Activated naive CD4-positive, alpha-beta T cell treated with Interleukin-2 at 50 U/mL for 16 hours (primary cell): ENCODE data around the gene ATP2A2.
"Not testable (repeated sequence)": the region's sequence is repeated elsewhere in the genome, so short reads cannot be mapped to it uniquely, and the experiment has no call there.

ENCODE experiments used
- DNase-seq: peaks from one replicate; pipeline ENCODE4 v3.0.0-alpha.2; 2020

Gene ATP2A2

GRCh38 chr12:110370732-110371231, 89.7 kb downstream of the ATP2A2 start:
- DNase-seq, result no peak

GRCh38 chr12:110371408-110372055, 90.5 kb downstream of the ATP2A2 start:
- DNase-seq, result no peak

- DNase-seq, result no peak
Observed at GRCh38 chr12:110372056-110372425, 91.0 kb downstream of the ATP2A2 start.

DNA sequence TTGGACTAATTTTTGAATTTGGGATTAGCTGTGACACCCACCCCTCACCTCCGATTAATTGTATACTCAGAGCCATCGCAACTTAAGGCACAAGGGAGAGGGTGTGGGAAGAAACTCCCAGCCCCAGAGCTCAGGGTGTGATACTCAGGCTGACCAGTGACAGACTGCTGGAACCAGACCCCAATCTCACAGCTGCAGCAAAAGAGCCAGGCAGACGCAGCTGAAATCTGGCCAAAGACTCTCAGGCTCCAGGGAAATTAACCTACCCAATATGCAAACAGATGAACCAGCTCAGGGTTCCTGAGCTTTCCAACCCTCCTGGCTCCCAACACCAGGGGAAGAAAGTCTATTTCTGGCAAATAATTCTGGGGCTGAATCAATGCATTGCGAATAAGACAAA, 92.0 kb downstream of the ATP2A2 start:
- DNase-seq, result no peak

DNA sequence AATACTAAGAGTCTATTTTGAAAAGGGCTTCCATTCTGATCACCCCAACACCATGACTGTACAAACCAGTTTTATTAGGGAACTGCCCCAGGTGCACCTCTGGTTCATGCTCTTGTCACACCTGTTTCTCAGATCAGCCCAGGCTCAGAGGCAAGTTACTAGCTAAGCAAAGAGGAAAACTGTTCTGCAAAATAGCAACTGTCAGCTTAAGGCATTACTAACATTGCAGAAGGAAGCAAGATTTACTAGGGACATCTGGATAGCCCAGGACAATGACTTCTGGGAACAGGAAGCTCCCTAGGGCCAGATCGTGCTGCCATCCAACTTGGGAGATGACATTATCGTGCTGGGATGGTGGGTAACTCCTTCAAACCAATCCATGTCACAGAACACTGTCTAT, 92.4 kb downstream of the ATP2A2 start:
- DNase-seq, result no peak

- no peak for DNase-seq
Observed at GRCh38 chr12:110373962-110374611, 93.0 kb downstream of the ATP2A2 start.

GRCh38 chr12:110378131-110378790, 97.2 kb downstream of the ATP2A2 start:
- not testable (repeated sequence) for DNase-seq

DNA sequence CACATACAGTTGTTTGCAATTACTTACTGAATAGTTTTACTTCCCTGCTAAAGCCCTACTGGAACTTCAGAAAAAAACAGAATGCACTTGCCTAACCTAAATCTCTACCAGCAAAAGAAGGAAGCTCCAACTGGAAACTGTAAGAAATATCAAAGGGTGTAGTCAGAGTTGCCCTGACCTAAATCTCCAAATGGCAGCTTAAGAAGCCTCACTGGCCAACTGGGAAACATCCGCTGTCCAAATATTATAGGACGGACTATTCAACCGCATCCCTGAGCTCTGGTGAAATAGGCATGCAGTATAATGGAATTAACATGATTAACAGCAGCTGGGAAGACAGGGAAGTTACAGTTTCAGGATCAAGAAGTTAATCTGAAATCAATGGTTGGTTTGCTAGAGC, 98.2 kb downstream of the ATP2A2 start:
- no peak for DNase-seq

DNA sequence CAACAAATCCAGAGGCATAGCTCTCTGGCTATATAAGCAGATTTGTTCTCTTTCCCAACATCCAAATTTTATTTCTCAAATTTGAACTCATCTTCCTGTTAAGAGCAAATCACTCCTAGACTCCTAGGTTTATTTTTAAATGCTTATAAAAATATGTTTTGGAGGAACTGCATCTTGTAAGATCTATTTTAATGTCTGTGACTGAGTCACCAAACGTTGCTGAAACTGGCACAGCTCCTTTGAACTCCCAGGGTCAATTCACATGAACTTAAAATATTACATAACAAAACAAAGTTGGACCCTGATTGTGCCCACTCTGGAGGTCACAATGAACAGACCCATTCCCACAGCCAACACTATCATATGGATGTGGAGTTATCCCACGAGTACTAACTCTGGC, 98.6 kb downstream of the ATP2A2 start:
- no peak for DNase-seq

- peak; percentile 12 for DNase-seq
Observed at GRCh38 chr12:110382683-110383082, 101.6 kb downstream of the ATP2A2 start.
